ENCODE measurements around the gene RCE1.

DNA sequence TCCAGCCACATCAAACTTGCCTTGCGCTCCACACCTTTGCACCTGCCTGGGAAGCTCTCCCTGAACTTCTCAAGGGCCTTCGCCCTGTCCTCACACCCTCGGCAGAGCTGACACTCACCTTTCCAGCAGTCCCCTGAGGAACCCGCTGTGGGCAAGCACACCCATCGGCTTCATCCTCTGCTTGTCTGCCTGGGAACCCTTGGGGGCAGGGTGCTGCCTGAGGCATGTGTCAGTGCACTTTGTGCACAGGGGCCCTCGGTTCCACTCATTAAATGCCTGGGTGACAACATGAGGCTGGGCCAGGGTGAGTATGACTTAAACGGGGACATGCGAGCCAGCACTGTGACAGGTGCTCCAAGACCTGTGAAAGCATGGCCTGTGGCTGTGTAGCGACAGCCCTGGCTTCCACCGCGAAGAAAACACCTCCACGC is 11.0 kb downstream of the RCE1 start:
- no peak for TF ChIP-seq CTCF (IDR thresholded peaks at IDR 0.05)
- TF ChIP-seq POLR2A (IDR thresholded peaks at IDR 0.05), result no peak
